ENCODE measurements around the gene ATXN10.

The ATXN10 gene

GRCh38 chr22:45891471-45891995, 219.9 kb downstream of the ATXN10 start:
- no peak for DNase-seq (ENCODE audit: low read depth in 2 of 2)

GRCh38 chr22:45891996-45892621, 220.5 kb downstream of the ATXN10 start:
- no peak for DNase-seq (ENCODE audit: low read depth in 2 of 2)

GRCh38 chr22:45892681-45893461, 221.2 kb downstream of the ATXN10 start:
- DNase-seq (ENCODE audit: low read depth in 2 of 2), result no peak

GRCh38 chr22:45893516-45893915, 221.9 kb downstream of the ATXN10 start:
- DNase-seq (ENCODE audit: low read depth in 2 of 2), result no peak
